HG02759 (cell line): ENCODE data around the gene MEGF10.

Source experiments
- ATAC-seq: cut with Tn5 transposase; IDR thresholded peaks from one replicate; pipeline ENCODE4 v1.9.1; 2021; ENCODE audit warnings: mild to moderate bottlenecking, moderate library complexity; ENCODE audit not compliant: unreplicated experiment

The MEGF10 gene

GRCh38 chr5:127324756-127325155 is 34.2 kb downstream of the MEGF10 start:
- ATAC-seq, result no peak

- no peak for ATAC-seq
Measured at GRCh38 chr5:127326431-127326830, 35.8 kb downstream of the MEGF10 start.

- ATAC-seq, result no peak
Measured at GRCh38 chr5:127326976-127327755, 36.6 kb downstream of the MEGF10 start.

- no peak for ATAC-seq
Measured at GRCh38 chr5:127330116-127330515, 39.5 kb downstream of the MEGF10 start.

- no peak for ATAC-seq
Measured at GRCh38 chr5:127331890-127332649, 41.5 kb downstream of the MEGF10 start.

GRCh38 chr5:127333483-127333882 is 42.9 kb downstream of the MEGF10 start:
- ATAC-seq, result no peak

- no peak for ATAC-seq
Measured at GRCh38 chr5:127335381-127335780, 44.8 kb downstream of the MEGF10 start.

- ATAC-seq, result no peak
Measured at GRCh38 chr5:127337876-127338275, 47.3 kb downstream of the MEGF10 start.

GRCh38 chr5:127338501-127338900 is 47.9 kb downstream of the MEGF10 start:
- ATAC-seq, result no peak

GRCh38 chr5:127340606-127341005 is 50.0 kb downstream of the MEGF10 start:
- ATAC-seq, result no peak

- no peak for ATAC-seq
Measured at GRCh38 chr5:127342364-127342763, 51.8 kb downstream of the MEGF10 start.

- no peak for ATAC-seq
Measured at GRCh38 chr5:127343313-127343712, 52.7 kb downstream of the MEGF10 start.

GRCh38 chr5:127343866-127344265 is 53.3 kb downstream of the MEGF10 start:
- ATAC-seq, result no peak

GRCh38 chr5:127344931-127345330 is 54.3 kb downstream of the MEGF10 start:
- no peak for ATAC-seq

GRCh38 chr5:127351418-127351817 is 60.8 kb downstream of the MEGF10 start:
- no peak for ATAC-seq

GRCh38 chr5:127352068-127352467 is 61.5 kb downstream of the MEGF10 start:
- no peak for ATAC-seq

- no peak for ATAC-seq
Measured at GRCh38 chr5:127353327-127353726, 62.7 kb downstream of the MEGF10 start.

GRCh38 chr5:127353796-127354195 is 63.2 kb downstream of the MEGF10 start:
- no peak for ATAC-seq

- no peak for ATAC-seq
Measured at GRCh38 chr5:127355337-127355736, 64.7 kb downstream of the MEGF10 start.

GRCh38 chr5:127358284-127358683 is 67.7 kb downstream of the MEGF10 start:
- ATAC-seq, result no peak

- ATAC-seq, result no peak
Measured at GRCh38 chr5:127358740-127359139, 68.1 kb downstream of the MEGF10 start.

GRCh38 chr5:127359502-127359901 is 68.9 kb downstream of the MEGF10 start:
- no peak for ATAC-seq
